Measurements from ENCODE around the gene TRPM2. TPM values are rescaled to one million over a fixed set of nuclear protein-coding genes. Genes with fewer than 3 reads are reported as not detected.
A peak's percentile ranks its signal among the peaks of the same experiment; 100 is the strongest.

TRPM2 gene
- total RNA-seq (1 to 10 TPM; 1.9 to 2.9 TPM), total RNA-seq (0 to 44.7 (median 1.2) reads per million in 172 experiments)
- 3.1 TPM for polyA plus RNA-seq (2013, experiment 1 of 2)
- 2.5 TPM for polyA plus RNA-seq (2013, experiment 2 of 2)

GRCh38 chr21:44353191-44353970 is at the start of gene TRPM2:
TRPM2 (plus strand) TSS chr21:44353621; CDS start chr21:44353701, 80 bp downstream.
- Histone ChIP-seq H3K4me3 (ENCODE audit: low read length) (peak within 1 kb of the TSS; percentile 29), H3K9me3 (ENCODE audit: control insufficient read depth in 1 of 2, insufficient read depth in 1 of 2, low read length in 2 of 2) (peaks cover 0 to 5% of the 10 kb centered on the region in 2 experiments), H3K27ac (ENCODE audit: low read depth in 1 of 2, low read length in 2 of 2) (peak within 1 kb of the TSS in 1 of 2 donors; percentile 48), H3K4me1 (ENCODE audit: insufficient read depth, low read length) (peaks cover 57% of the 10 kb centered on the region), H3K27me3 (ENCODE audit: control insufficient read depth in 1 of 2, insufficient read depth in 2 of 2, low read length in 2 of 2) (peaks cover 15% of the 10 kb centered on the region in 2 experiments), H3K36me3 (ENCODE audit: insufficient read depth, low read length) (no peaks in the 10 kb centered on the region)
- H3K27me3 Mint-ChIP-seq = peaks cover 10% of the 10 kb centered on the region
- peaks cover 44% of the 10 kb centered on the region for H3K4me1 Mint-ChIP-seq (ENCODE audit: low read depth)
- ATAC-seq (ENCODE audit: poor library complexity) = peak; percentile 78
- no peaks in the 10 kb centered on the region for H3K9me3 Mint-ChIP-seq
- DNase-seq = peak in 7 of 14 experiments; percentile 19 to 59 (median 47)
- ChIA-PET POLR2A (interaction anchor here (0.6 to 1.7 kb wide), 3 partner anchors 12 to 75 kb away, joined by 3 to 13 read pairs (median 4); partner anchors contain the start of gene CFAP410), CTCF (no interaction called here)
- peak within 1 kb of the TSS; percentile 55 for H3K27ac Mint-ChIP-seq
- TF ChIP-seq CTCF (IDR thresholded peaks at IDR 0.05) = no peak
- H3K36me3 Mint-ChIP-seq (ENCODE audit: low read depth) = no peaks in the 10 kb centered on the region
- intact Hi-C loops (cut with DNase I, micrococcal nuclease) = loop anchor here in 1 of 2 experiments (5.0 to 10.0 kb wide), 2 partner anchors 51 to 61 kb away; partner anchors contain the start of gene PFKL
- H3K4me3 Mint-ChIP-seq = peak within 1 kb of the TSS; percentile 80

- H3K27me3 Mint-ChIP-seq = no peaks in the 10 kb centered on the region
- ChIA-PET CTCF (no interaction called here), POLR2A (no interaction called here)
- H3K4me1 Mint-ChIP-seq (ENCODE audit: low read depth) = peaks cover 34% of the 10 kb centered on the region
- no peaks in the 10 kb centered on the region for H3K9me3 ChIP-seq (ENCODE audit: control insufficient read depth in 1 of 2, insufficient read depth in 1 of 2, low read length in 2 of 2)
- H3K4me3 Mint-ChIP-seq = peak overlapping the region; percentile 92
- DNase-seq (no peak), ATAC-seq (ENCODE audit: poor library complexity) (no peak)
- no peaks in the 10 kb centered on the region for H3K9me3 Mint-ChIP-seq
- H3K4me1 ChIP-seq (ENCODE audit: insufficient read depth, low read length) = peaks cover 71% of the 10 kb centered on the region
- TF ChIP-seq CTCF (IDR thresholded peaks at IDR 0.05) = no peak
- intact Hi-C loops (cut with DNase I, micrococcal nuclease) = loop anchor here in 1 of 2 experiments (5.0 kb wide), 1 partner anchor 48 kb away; the partner anchor contains the start of gene TRPM2
- H3K27me3 ChIP-seq (ENCODE audit: control insufficient read depth in 1 of 2, insufficient read depth in 2 of 2, low read length in 2 of 2) = no peaks in the 10 kb centered on the region
- H3K27ac Mint-ChIP-seq = peak overlapping the region; percentile 85
- peak overlapping the region in 1 of 2 donors; percentile 24 for H3K27ac ChIP-seq (ENCODE audit: low read depth in 1 of 2, low read length in 2 of 2)
- peaks cover 24% of the 10 kb centered on the region for H3K36me3 Mint-ChIP-seq (ENCODE audit: low read depth)
- peaks cover 35% of the 10 kb centered on the region for H3K36me3 ChIP-seq (ENCODE audit: insufficient read depth, low read length)
- H3K4me3 ChIP-seq (ENCODE audit: low read length) = no peak overlapping the region
Observed at GRCh38 chr21:44304011-44304616, 49.3 kb upstream of the TRPM2 start.

- H3K27me3 ChIP-seq (ENCODE audit: control insufficient read depth in 1 of 2, insufficient read depth in 2 of 2, low read length in 2 of 2) = no peaks in the 10 kb centered on the region
- H3K27ac Mint-ChIP-seq = peak overlapping the region; percentile 64
- no peaks in the 10 kb centered on the region for H3K9me3 ChIP-seq (ENCODE audit: control insufficient read depth in 1 of 2, insufficient read depth in 1 of 2, low read length in 2 of 2)
- peak overlapping the region; percentile 84 for H3K4me3 Mint-ChIP-seq
- peaks cover 66% of the 10 kb centered on the region for H3K4me1 ChIP-seq (ENCODE audit: insufficient read depth, low read length)
- ChIA-PET POLR2A (no interaction called here), CTCF (no interaction called here)
- H3K27me3 Mint-ChIP-seq = no peaks in the 10 kb centered on the region
- peak; percentile 67 for ATAC-seq (ENCODE audit: poor library complexity)
- no peak overlapping the region for H3K27ac ChIP-seq (ENCODE audit: low read depth in 1 of 2, low read length in 2 of 2)
- peaks cover 25% of the 10 kb centered on the region for H3K36me3 Mint-ChIP-seq (ENCODE audit: low read depth)
- intact Hi-C loops (cut with DNase I, micrococcal nuclease) = loop anchor here in 1 of 2 experiments (5.0 kb wide), 1 partner anchor 47 kb away; the partner anchor contains the start of gene TRPM2
- TF ChIP-seq CTCF (IDR thresholded peaks at IDR 0.05) = peak; percentile 39
- peak in 11 of 14 experiments; percentile 32 to 72 (median 45) for DNase-seq
- peaks cover 41% of the 10 kb centered on the region for H3K36me3 ChIP-seq (ENCODE audit: insufficient read depth, low read length)
- no peaks in the 10 kb centered on the region for H3K9me3 Mint-ChIP-seq
- no peak overlapping the region for H3K4me3 ChIP-seq (ENCODE audit: low read length)
- H3K4me1 Mint-ChIP-seq (ENCODE audit: low read depth) = peaks cover 30% of the 10 kb centered on the region
Observed at GRCh38 chr21:44304877-44305293, 48.5 kb upstream of the TRPM2 start.
